Activated CD4-positive, CD25-positive, alpha-beta regulatory T cell treated with anti-CD3 and anti-CD28 coated beads, Interleukin-2, amount 50 U/mL, for 24 hours (primary cell): ENCODE results near the gene DKKL1.

ENCODE experiments used
- ATAC-seq, 2 donors: fragments of 150-1000 bp; cut with Tn5 transposase; one replicate each; pipeline ENCODE4 v1.10.0; 2021; ENCODE audit warnings: mild to moderate bottlenecking in 1 of 2, moderate library complexity in 1 of 2

Gene DKKL1

DNA sequence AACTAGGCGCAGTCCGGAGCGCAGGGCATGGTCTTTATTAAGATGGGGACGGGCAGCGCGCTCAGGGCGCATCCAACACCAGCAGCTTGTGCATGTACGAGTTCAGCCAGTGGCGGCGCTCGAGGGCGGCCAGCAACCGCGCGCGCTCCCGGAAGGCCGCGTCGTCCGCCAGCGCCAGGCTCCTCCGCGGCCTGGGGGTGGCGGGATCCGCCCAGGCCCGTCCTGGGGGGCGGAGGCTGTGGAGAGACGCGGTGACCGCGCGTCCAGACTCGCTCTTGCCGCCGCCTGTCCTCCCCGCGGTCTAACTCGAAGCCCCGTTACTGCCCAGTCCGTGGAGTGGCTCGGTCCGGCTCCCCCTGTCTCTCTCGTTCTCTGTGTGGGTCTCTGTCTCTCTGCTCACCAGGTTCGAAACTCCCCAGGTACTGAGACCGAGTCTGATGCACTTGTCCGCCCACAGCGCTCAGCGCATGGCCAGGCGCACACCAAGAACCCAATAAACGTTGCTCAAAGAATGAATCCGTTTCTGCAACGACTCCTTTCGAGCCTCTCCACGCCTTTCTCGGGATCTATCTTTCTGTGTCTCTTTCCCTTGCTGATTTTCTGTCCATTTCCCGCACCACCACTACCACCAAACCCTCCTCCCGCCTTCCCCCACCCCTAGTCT lies 58.9 kb downstream of the DKKL1 start:
- peak; percentile 37 to 49 for ATAC-seq

- no peak for ATAC-seq
These were observed 59.7 kb downstream of the DKKL1 start, which contains the start of gene PTH2 for GRCh38 chr19:49423071-49423984. Gene PTH2 (minus strand): TSS chr19:49423441. CDS start chr19:49423339, 102 bp downstream.

- ATAC-seq = no peak
These were observed 60.3 kb downstream of the DKKL1 start for GRCh38 chr19:49423985-49424303.
